ENCODE results near the gene CTXND1.

CTXND1 gene

GRCh38 chr15:80185152-80185551 lies 66.9 kb downstream of the CTXND1 start (continued):
- TF ChIP-seq, protein P1, sequence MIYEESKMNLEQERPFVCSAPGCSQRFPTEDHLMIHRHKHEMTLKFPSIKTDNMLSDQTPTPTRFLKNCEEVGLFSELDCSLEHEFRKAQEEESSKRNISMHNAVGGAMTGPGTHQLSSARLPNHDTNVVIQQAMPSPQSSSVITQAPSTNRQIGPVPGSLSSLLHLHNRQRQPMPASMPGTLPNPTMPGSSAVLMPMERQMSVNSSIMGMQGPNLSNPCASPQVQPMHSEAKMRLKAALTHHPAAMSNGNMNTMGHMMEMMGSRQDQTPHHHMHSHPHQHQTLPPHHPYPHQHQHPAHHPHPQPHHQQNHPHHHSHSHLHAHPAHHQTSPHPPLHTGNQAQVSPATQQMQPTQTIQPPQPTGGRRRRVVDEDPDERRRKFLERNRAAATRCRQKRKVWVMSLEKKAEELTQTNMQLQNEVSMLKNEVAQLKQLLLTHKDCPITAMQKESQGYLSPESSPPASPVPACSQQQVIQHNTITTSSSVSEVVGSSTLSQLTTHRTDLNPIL (CRISPR knock-in tag; IDR thresholded peaks at IDR 0.05; ENCODE audit: low read depth): no peak
- TF ChIP-seq PPARA (CRISPR knock-in tag; IDR thresholded peaks at IDR 0.05; ENCODE audit: borderline replicate concordance) (no peak), ZNF565 (CRISPR knock-in tag; conservative IDR thresholded peaks at IDR 0.05; ENCODE audit: low read depth) (no peak), ZFP30 (CRISPR knock-in tag; IDR thresholded peaks at IDR 0.05) (no peak), ZFP3 (CRISPR knock-in tag; IDR thresholded peaks at IDR 0.05) (no peak), TCF4 (CRISPR knock-in tag; IDR thresholded peaks at IDR 0.05; ENCODE audit: borderline replicate concordance) (no peak), ZC3H10 (CRISPR knock-in tag; IDR thresholded peaks at IDR 0.05) (no peak), ISL1 (CRISPR knock-in tag; IDR thresholded peaks at IDR 0.05) (no peak), CSDC2 (CRISPR knock-in tag; IDR thresholded peaks at IDR 0.05) (no peak), TOX (CRISPR knock-in tag; IDR thresholded peaks at IDR 0.05; ENCODE audit: borderline replicate concordance) (no peak), RARB (CRISPR knock-in tag; IDR thresholded peaks at IDR 0.05) (no peak)

- TF ChIP-seq ZC3H10 (CRISPR knock-in tag; IDR thresholded peaks at IDR 0.05): no peak
- TF ChIP-seq ARNTL (CRISPR knock-in tag; IDR thresholded peaks at IDR 0.05; ENCODE audit: borderline replicate concordance, low read depth): no peak
- no peak for TF ChIP-seq PPARA (CRISPR knock-in tag; IDR thresholded peaks at IDR 0.05; ENCODE audit: borderline replicate concordance)
- TF ChIP-seq ZFP30 (CRISPR knock-in tag; IDR thresholded peaks at IDR 0.05): no peak
- no peak for TF ChIP-seq TOX (CRISPR knock-in tag; IDR thresholded peaks at IDR 0.05; ENCODE audit: borderline replicate concordance)
- TF ChIP-seq GLIS3 (CRISPR knock-in tag; IDR thresholded peaks at IDR 0.05): no peak
- no peak for TF ChIP-seq CSRNP3 (CRISPR knock-in tag; IDR thresholded peaks at IDR 0.05)
- TF ChIP-seq SNAI2 (CRISPR knock-in tag; IDR thresholded peaks at IDR 0.05): no peak
- no peak for TF ChIP-seq ZNF8 (CRISPR knock-in tag; IDR thresholded peaks at IDR 0.05)
- TF ChIP-seq, protein P1 (CRISPR knock-in tag; IDR thresholded peaks at IDR 0.05; ENCODE audit: low read depth): no peak
- TF ChIP-seq, protein P2, sequence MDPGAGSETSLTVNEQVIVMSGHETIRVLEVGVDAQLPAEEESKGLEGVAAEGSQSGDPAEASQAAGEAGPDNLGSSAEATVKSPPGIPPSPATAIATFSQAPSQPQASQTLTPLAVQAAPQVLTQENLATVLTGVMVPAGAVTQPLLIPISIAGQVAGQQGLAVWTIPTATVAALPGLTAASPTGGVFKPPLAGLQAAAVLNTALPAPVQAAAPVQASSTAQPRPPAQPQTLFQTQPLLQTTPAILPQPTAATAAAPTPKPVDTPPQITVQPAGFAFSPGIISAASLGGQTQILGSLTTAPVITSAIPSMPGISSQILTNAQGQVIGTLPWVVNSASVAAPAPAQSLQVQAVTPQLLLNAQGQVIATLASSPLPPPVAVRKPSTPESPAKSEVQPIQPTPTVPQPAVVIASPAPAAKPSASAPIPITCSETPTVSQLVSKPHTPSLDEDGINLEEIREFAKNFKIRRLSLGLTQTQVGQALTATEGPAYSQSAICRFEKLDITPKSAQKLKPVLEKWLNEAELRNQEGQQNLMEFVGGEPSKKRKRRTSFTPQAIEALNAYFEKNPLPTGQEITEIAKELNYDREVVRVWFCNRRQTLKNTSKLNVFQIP (CRISPR knock-in tag; IDR thresholded peaks at IDR 0.05; ENCODE audit: borderline replicate concordance, low read depth): no peak
- TF ChIP-seq ESRRG (CRISPR knock-in tag; IDR thresholded peaks at IDR 0.05): no peak
- no peak for TF ChIP-seq OSR1 (CRISPR knock-in tag; IDR thresholded peaks at IDR 0.05)
- no peak for TF ChIP-seq BACH2 (CRISPR knock-in tag; IDR thresholded peaks at IDR 0.05; ENCODE audit: borderline replicate concordance)
- ATAC-seq: no peak
Measured at GRCh38 chr15:80184554-80184953, 67.5 kb downstream of the CTXND1 start.

DNA sequence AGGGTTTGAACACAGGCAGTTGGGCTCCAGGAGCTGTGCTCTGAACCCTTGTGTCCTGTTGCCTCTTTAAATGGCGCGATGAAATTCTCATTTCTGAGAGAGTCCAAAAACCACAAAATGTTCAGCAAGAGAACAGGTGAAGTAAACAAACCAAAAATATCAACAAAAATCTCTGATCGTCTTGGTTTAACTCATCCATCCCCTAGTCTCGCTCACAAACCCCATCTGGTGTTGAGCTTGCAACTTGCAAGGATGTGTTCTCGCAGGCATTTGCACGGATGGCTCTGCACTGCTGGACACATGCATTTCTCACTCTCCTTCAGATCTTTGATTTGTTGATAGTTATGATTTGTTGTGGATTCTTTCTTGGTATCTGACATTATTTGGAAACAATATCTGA lies 68.1 kb downstream of the CTXND1 start:
- TF ChIP-seq TOX (CRISPR knock-in tag; IDR thresholded peaks at IDR 0.05; ENCODE audit: borderline replicate concordance): no peak
- TF ChIP-seq ZNF8 (CRISPR knock-in tag; IDR thresholded peaks at IDR 0.05): no peak
- no peak for TF ChIP-seq RARB (CRISPR knock-in tag; IDR thresholded peaks at IDR 0.05)
- no peak for ATAC-seq

DNA sequence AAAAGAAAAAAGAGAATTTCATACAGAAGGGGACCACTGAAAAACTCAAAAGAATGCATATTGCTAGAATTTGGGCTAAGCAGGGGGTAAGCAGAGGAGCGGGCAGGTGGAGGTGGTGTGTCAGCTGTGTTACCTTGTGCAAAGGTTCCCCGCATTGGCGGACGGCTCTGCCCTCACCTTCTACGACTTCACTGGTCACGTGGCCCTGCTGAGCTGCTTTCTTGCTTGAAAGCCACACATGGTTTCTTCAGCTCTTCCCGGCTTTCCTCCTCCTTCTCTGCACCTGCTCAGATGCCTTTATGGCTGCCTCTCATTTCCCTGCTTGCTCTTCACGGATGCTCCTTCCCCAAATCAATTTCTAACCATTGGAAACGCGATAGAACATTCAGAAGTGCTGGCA lies 68.7 kb downstream of the CTXND1 start:
- TF ChIP-seq ZC3H10 (CRISPR knock-in tag; IDR thresholded peaks at IDR 0.05) (no peak), ISL1 (CRISPR knock-in tag; IDR thresholded peaks at IDR 0.05) (no peak), ZNF70 (CRISPR knock-in tag; IDR thresholded peaks at IDR 0.05) (no peak), OSR1 (CRISPR knock-in tag; IDR thresholded peaks at IDR 0.05) (no peak), CSDC2 (CRISPR knock-in tag; IDR thresholded peaks at IDR 0.05) (no peak), RARB (CRISPR knock-in tag; IDR thresholded peaks at IDR 0.05) (no peak), ZFP30 (CRISPR knock-in tag; IDR thresholded peaks at IDR 0.05) (no peak), PPARA (CRISPR knock-in tag; IDR thresholded peaks at IDR 0.05; ENCODE audit: borderline replicate concordance) (no peak), TSHZ2 (CRISPR knock-in tag; IDR thresholded peaks at IDR 0.05) (no peak)
- TF ChIP-seq, protein P1 (CRISPR knock-in tag; IDR thresholded peaks at IDR 0.05; ENCODE audit: low read depth): no peak
- TF ChIP-seq, protein P3, sequence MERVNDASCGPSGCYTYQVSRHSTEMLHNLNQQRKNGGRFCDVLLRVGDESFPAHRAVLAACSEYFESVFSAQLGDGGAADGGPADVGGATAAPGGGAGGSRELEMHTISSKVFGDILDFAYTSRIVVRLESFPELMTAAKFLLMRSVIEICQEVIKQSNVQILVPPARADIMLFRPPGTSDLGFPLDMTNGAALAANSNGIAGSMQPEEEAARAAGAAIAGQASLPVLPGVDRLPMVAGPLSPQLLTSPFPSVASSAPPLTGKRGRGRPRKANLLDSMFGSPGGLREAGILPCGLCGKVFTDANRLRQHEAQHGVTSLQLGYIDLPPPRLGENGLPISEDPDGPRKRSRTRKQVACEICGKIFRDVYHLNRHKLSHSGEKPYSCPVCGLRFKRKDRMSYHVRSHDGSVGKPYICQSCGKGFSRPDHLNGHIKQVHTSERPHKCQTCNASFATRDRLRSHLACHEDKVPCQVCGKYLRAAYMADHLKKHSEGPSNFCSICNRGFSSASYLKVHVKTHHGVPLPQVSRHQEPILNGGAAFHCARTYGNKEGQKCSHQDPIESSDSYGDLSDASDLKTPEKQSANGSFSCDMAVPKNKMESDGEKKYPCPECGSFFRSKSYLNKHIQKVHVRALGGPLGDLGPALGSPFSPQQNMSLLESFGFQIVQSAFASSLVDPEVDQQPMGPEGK (CRISPR knock-in tag; IDR thresholded peaks at IDR 0.05; ENCODE audit: borderline replicate concordance): no peak
- no peak for ATAC-seq

Data from SK-N-SH treated with all-trans-retinoic acid at 6 μM for 48 hours (cell line).